Stomach smooth muscle (tissue), 2 donors: ENCODE data around the gene PABPC3.

ENCODE experiments used
- H3K27ac ChIP-seq: one replicate; pipeline ENCODE4 v1.7.0; 2013; ENCODE audit warnings: mild to moderate bottlenecking, low read length, inconsistent platforms
- H3K27me3 ChIP-seq, 2 donors: one replicate each; pipeline ENCODE4 v1.7.0; 2013; ENCODE audit warnings: low read length in 2 of 2; ENCODE audit not compliant: insufficient read depth in 2 of 2, control insufficient read depth in 1 of 2
- H3K36me3 ChIP-seq, 2 donors: one replicate each; pipeline ENCODE4 v1.7.0; 2013; ENCODE audit warnings: low read length in 2 of 2; ENCODE audit not compliant: control insufficient read depth in 2 of 2, insufficient read depth in 2 of 2
- H3K4me1 ChIP-seq: one replicate; pipeline ENCODE4 v1.7.0; 2013; ENCODE audit warnings: low read length; ENCODE audit not compliant: control insufficient read depth, insufficient read depth
- H3K4me3 ChIP-seq, 2 donors: one replicate each; pipeline ENCODE4 v1.7.0; 2013; ENCODE audit warnings: low read length in 2 of 2
- H3K9ac ChIP-seq, 2 donors: one replicate each; pipeline ENCODE4 v1.7.0; 2013; ENCODE audit warnings: low read length in 2 of 2, mild to moderate bottlenecking in 1 of 2
- H3K9me3 ChIP-seq, 2 donors: one replicate each; pipeline ENCODE4 v1.7.0; 2013; ENCODE audit warnings: low read length in 2 of 2; ENCODE audit not compliant: control insufficient read depth in 2 of 2
- donor health status: healthy.
- donor health status: Pancreatic carcinoma.

PABPC3 gene

DNA sequence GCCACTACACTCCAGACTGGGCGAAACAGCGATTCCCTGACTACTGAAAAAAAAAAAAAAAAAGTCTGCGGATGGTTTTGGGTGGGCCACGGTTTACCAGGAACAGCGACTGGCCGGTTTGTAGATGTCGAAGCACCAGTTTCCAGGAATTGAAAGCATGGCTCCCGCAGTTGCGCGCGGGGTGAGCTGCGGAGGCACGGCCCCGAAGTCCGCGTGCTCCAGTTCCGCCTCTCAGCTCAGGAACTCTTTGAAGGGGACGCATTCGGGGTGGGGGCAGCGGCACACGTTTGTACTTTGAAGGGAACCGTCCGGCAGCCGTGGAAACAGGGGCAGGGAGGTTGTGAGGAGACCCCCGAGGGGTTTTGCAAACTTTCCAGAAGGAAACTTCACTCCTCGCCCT, 27.1 kb upstream of the PABPC3 start:
- Histone ChIP-seq H3K9me3 (no peaks in the 10 kb centered on the region), H3K27ac (no peak overlapping the region), H3K4me3 (no peak overlapping the region), H3K27me3 (peaks cover 2 to 4% of the 10 kb centered on the region in 2 donors), H3K9ac (no peak overlapping the region), H3K4me1 (no peaks in the 10 kb centered on the region), H3K36me3 (no peaks in the 10 kb centered on the region)

DNA sequence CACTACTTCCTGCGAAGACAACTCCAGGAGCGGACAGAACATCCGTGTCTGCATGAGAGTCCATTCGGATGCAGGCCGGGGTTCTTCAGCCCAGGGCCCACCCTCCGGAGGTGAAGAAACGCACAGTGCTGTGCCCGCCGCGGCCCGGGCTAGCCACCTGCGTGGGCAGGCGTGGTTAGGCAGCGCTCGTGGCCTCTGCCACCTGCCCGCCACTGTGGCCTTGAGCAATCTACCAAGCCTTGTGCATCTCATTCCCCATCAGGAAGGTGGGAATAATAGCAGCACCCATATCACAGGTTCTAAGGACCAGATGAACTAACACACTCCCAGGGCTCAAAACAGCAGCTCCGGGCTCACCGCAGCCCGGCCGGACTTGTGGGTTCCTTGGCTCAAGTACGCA, 26.7 kb upstream of the PABPC3 start:
- H3K4me3 ChIP-seq, result no peak overlapping the region
- H3K9ac ChIP-seq, result no peak overlapping the region
- no peaks in the 10 kb centered on the region for H3K36me3 ChIP-seq
- no peaks in the 10 kb centered on the region for H3K4me1 ChIP-seq
- H3K27me3 ChIP-seq, result peaks cover 2 to 4% of the 10 kb centered on the region in 2 donors
- no peak overlapping the region for H3K27ac ChIP-seq
- H3K9me3 ChIP-seq, result no peaks in the 10 kb centered on the region

DNA sequence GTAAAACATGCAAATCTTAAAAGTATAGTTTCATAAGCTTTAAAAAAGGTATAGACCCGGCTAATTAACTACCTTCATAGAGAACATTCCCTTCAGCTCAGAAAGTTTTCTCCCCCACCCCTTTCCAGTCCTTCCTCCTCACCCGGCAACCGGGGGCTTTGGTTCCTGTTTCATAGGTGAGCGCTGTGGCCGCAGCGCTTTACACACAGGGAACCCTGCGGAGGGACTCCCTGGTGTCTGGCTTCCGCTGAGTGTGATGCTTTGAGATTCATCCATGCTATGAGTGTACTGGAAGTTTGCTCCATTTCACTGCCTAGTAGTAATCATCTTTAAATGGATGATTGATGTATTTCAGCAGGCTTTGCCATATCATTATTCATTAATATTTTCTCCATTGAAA, 26.0 kb upstream of the PABPC3 start:
- Histone ChIP-seq H3K36me3 (no peaks in the 10 kb centered on the region), H3K9ac (no peak overlapping the region), H3K27me3 (peaks cover 2 to 4% of the 10 kb centered on the region in 2 donors), H3K9me3 (no peaks in the 10 kb centered on the region), H3K4me3 (no peak overlapping the region), H3K27ac (no peak overlapping the region), H3K4me1 (no peaks in the 10 kb centered on the region)

DNA sequence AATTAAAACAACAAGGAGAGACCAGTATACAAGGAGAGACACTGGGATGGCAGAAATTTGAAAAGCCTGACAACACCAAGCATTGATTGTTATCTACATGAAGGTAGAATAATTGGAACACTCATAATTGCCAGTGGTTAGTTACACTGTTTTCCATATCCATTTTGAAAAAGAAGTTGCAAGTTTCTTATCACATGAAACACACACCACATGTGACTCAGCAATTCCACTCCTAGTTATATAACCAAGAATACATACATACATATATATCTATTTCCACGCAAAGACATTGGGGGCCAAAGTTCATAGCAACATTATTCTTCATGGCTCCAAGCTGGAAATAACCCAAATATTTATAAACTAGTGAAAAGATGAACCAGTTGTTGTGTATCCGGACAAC, 15.2 kb upstream of the PABPC3 start:
- H3K27ac ChIP-seq, result no peak overlapping the region
- no peak overlapping the region for H3K9ac ChIP-seq
- H3K36me3 ChIP-seq, result no peaks in the 10 kb centered on the region
- H3K4me1 ChIP-seq, result no peaks in the 10 kb centered on the region
- H3K9me3 ChIP-seq, result no peaks in the 10 kb centered on the region
- no peaks in the 10 kb centered on the region for H3K27me3 ChIP-seq
- H3K4me3 ChIP-seq, result no peak overlapping the region

DNA sequence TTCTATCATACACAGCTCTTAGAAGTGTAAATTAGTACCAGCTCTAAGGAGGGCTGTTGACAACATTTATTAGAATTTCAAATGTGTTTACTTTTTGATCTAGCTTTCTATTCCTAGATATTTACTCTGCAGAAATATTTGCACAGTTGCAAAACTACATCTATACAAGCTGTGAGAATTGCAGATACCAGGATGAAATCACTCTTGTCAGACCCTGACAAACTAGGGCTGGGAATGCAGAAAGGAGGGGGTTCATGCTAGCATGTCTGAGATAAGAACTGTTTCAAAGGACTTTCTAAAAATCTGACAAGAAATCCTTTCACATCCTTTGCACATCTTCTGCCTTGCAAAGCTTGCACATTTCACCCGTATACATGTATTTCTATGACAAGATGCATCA, 11.8 kb upstream of the PABPC3 start:
- H3K4me3 ChIP-seq, result no peak overlapping the region
- no peak overlapping the region for H3K27ac ChIP-seq
- H3K36me3 ChIP-seq, result no peaks in the 10 kb centered on the region
- no peak overlapping the region for H3K9ac ChIP-seq
- H3K9me3 ChIP-seq, result no peaks in the 10 kb centered on the region
- H3K27me3 ChIP-seq, result no peaks in the 10 kb centered on the region
- H3K4me1 ChIP-seq, result no peaks in the 10 kb centered on the region

DNA sequence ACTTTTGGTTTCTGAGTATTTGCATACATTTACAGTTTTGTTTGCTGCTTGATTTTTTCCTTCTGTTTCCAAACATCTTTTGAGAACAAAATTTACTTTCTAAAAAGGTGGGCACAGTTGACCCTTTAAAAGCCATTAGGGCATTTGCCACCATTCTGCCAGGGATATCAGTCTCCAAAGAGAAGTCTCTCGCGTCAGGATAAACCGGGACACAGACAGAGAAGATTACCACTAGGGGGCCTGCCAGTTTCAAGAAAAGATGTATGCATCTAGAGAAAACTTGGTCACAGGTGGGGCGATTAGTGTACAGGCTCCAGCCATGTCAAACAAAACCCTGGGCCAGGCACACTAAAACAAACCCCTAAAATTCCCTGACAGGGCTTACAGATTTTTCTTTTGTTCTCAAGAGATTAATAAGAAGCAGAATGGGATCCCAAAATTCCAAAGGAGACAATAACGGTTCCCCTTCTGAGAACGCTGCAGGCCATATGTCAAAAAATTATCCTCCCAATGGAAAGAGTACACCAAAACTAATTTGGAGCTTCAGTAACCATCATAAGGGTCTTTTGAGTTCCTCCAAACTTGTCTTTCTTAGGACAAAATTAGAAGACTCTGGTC, 10.7 kb upstream of the PABPC3 start:
- H3K9me3 ChIP-seq, result no peaks in the 10 kb centered on the region
- H3K4me3 ChIP-seq, result no peak overlapping the region
- H3K9ac ChIP-seq, result no peak overlapping the region
- H3K36me3 ChIP-seq, result no peaks in the 10 kb centered on the region
- no peaks in the 10 kb centered on the region for H3K27me3 ChIP-seq
- no peaks in the 10 kb centered on the region for H3K4me1 ChIP-seq
- H3K27ac ChIP-seq, result no peak overlapping the region

DNA sequence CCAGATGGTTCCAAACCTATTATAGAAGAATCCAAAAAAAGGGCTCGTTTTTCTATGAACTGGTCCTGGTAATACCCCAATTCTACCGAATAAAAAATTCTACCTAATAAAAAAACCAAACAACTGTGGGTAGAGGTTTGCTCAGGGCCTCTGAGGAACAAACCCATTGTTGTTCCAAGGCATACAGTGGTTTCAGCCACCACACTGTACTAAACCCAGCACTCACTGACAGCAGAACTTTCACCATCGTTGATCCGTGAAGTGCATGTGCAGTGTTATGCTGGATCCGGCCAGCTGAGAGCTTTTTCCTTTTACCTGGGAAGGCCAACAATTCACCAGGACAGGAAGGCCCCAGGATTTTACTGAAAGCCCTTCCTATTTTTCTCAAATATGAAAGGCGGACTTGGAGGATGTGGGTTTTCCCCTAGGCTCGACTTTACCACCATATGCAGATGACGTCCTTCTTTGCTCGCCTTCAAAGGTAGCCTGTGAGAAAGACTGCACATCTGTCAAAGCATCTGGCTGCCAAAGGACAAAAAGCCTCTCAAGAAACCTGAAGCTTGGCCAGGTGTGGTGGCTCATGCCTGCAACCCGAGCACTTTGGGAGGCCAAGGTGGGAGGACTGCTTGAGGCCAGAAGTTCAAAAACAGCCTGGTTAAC, 7.2 kb upstream of the PABPC3 start:
- H3K4me1 ChIP-seq, result no peaks in the 10 kb centered on the region
- no peak overlapping the region for H3K4me3 ChIP-seq
- H3K9me3 ChIP-seq, result no peaks in the 10 kb centered on the region
- no peak overlapping the region for H3K27ac ChIP-seq
- no peaks in the 10 kb centered on the region for H3K36me3 ChIP-seq
- H3K27me3 ChIP-seq, result peaks cover 0 to 2% of the 10 kb centered on the region in 2 donors
- H3K9ac ChIP-seq, result no peak overlapping the region

DNA sequence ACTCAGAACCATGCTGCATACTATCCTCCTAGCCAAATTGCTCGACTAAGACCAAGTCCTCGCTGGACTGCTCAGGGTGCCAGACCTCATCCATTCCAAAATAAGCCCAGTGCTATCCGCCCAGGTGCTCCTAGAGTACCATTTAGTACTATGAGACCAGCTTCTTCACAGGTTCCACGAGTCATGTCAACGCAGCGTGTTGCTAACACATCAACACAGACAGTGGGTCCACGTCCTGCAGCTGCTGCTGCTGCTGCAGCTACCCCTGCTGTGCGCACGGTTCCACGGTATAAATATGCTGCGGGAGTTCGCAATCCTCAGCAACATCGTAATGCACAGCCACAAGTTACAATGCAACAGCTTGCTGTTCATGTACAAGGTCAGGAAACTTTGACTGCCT, 1.5 kb downstream of the PABPC3 start:
- no peak overlapping the region for H3K4me3 ChIP-seq
- peaks cover 3 to 6% of the 10 kb centered on the region in 2 donors for H3K27me3 ChIP-seq
- H3K4me1 ChIP-seq, result no peaks in the 10 kb centered on the region
- peaks cover 0 to 3% of the 10 kb centered on the region in 2 donors for H3K9me3 ChIP-seq
- H3K27ac ChIP-seq, result no peak overlapping the region
- no peaks in the 10 kb centered on the region for H3K36me3 ChIP-seq
- H3K9ac ChIP-seq, result no peak overlapping the region

DNA sequence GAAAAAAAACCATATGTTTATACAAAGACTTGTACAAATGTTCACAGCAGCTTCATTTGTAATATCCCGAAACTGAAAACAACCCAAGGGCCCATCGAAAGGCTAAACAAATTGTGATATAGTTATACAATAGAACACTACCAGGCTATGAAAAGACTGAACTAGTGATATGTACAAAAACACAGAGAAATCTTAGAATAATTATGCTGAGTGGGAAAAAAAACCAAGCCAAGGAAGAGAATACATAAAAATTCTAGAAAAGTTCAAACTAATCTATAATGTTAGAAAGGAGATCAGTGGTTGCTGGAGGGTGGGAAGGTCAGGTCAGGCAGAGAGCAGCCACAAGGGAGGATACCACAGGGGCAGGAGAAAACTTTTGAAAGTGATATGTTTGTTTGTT, 7.8 kb downstream of the PABPC3 start:
- Histone ChIP-seq H3K4me1 (no peaks in the 10 kb centered on the region), H3K27me3 (no peaks in the 10 kb centered on the region), H3K36me3 (no peaks in the 10 kb centered on the region), H3K4me3 (no peak overlapping the region), H3K9ac (no peak overlapping the region), H3K27ac (no peak overlapping the region), H3K9me3 (no peaks in the 10 kb centered on the region)

DNA sequence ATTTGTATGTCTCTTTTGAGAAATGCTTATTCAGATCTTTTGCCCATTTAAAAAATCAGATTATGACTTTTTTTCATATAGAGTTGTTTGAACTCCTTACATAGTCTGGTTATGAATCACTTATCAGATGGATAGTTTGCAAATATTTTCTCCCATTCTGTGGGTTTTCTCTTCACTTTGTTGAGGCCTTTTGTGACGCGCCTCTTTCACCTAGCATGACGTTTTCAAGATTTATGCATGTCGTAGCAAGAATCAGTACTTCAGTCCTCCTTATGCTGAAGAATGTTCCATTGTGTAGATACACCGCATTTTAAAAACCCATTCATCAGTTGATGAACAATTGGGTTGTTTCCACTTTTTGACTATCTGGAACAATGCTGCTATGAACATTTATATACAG, 13.4 kb downstream of the PABPC3 start:
- Histone ChIP-seq H3K36me3 (no peaks in the 10 kb centered on the region), H3K4me1 (no peaks in the 10 kb centered on the region), H3K4me3 (no peak overlapping the region), H3K9me3 (no peaks in the 10 kb centered on the region), H3K9ac (no peak overlapping the region), H3K27ac (no peak overlapping the region), H3K27me3 (no peaks in the 10 kb centered on the region)

DNA sequence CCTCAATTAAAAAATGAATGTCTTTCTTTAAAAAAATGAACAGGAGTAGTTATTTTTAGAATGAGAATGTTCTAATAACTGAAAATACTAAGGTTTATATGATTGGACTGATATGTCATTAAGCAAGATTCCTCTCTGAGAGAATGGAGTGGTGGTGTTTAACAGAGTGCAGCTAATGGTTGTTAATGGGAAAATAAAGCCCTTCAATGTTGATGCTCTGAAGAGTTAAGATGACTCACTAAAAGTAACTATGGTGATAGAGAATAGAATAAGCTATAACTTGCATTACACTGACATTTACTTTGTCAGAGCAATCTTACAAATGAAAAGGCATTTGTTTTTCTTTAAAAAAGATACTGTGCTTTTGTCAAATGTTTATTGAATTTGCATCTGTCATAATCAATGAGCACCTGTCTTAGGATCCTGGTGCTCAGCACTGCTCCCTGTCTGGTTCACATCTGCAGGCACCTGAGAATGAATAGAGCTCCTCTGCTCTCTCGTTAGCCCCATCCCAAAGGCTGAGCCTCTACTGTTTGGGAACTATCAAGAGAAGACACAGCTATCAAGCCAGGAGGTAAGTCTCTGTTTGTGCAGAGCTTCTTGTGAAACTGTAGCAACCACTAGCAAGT, 15.1 kb downstream of the PABPC3 start:
- no peak overlapping the region for H3K9ac ChIP-seq
- H3K27me3 ChIP-seq, result no peaks in the 10 kb centered on the region
- no peak overlapping the region for H3K4me3 ChIP-seq
- no peaks in the 10 kb centered on the region for H3K4me1 ChIP-seq
- H3K27ac ChIP-seq, result no peak overlapping the region
- no peaks in the 10 kb centered on the region for H3K36me3 ChIP-seq
- H3K9me3 ChIP-seq, result no peaks in the 10 kb centered on the region
